Astrocyte (in vitro differentiated cells and primary cell): ENCODE data around the gene PPP1R14B. TPM values are rescaled to one million over a fixed set of nuclear protein-coding genes. Genes with fewer than 3 reads are reported as not detected.

Source experiments
- DNase-seq: peaks from one replicate; pipeline ENCODE4 v3.0.0-alpha.2; 2010; ENCODE audit warnings: low read depth
- FAIRE-seq: peaks from 2 replicates; lab custom pipeline; 2011; peaks lifted over from hg19 to GRCh38; lab: Jason Lieb, UNC
- H2AFZ ChIP-seq: 2 replicates; pipeline ENCODE4 v1.6.0; 2012; ENCODE audit warnings: low read depth, low read length, inconsistent platforms
- H3K27ac ChIP-seq: 2 replicates; pipeline ENCODE4 v1.5.1; 2011; ENCODE audit warnings: low read depth, low read length, inconsistent platforms
- H3K27me3 ChIP-seq: 2 replicates; pipeline ENCODE4 v1.6.0; 2011; ENCODE audit warnings: low read length, inconsistent platforms; ENCODE audit not compliant: insufficient read depth
- H3K36me3 ChIP-seq: 2 replicates; pipeline ENCODE4 v1.5.1; 2011; ENCODE audit warnings: low read length, inconsistent platforms; ENCODE audit not compliant: insufficient read depth
- H3K4me1 ChIP-seq: 2 replicates; pipeline ENCODE4 v1.5.1; 2011; ENCODE audit warnings: low read length, inconsistent platforms; ENCODE audit not compliant: insufficient read depth
- H3K4me2 ChIP-seq: 2 replicates; pipeline ENCODE4 v1.6.0; 2012; ENCODE audit warnings: low read length, inconsistent platforms
- H3K4me3 ChIP-seq: 2 replicates; pipeline ENCODE4 v1.5.1; 2011; ENCODE audit warnings: low read depth, mild to moderate bottlenecking, low read length, inconsistent platforms; ENCODE audit not compliant: insufficient read depth
- H3K79me2 ChIP-seq: 2 replicates; pipeline ENCODE4 v1.6.0; 2012; ENCODE audit warnings: mild to moderate bottlenecking, low read length, inconsistent platforms; ENCODE audit not compliant: insufficient read depth
- H3K9ac ChIP-seq: 2 replicates; pipeline ENCODE4 v1.6.0; 2012; ENCODE audit warnings: mild to moderate bottlenecking, low read length, inconsistent platforms
- H3K9me3 ChIP-seq: 2 replicates; pipeline ENCODE4 v1.5.1; 2012; ENCODE audit warnings: low read depth, mild to moderate bottlenecking, low read length, inconsistent platforms; ENCODE audit not compliant: insufficient read depth
- H4K20me1 ChIP-seq: 2 replicates; pipeline ENCODE4 v1.6.0; 2012; ENCODE audit warnings: low read length, inconsistent platforms; ENCODE audit not compliant: insufficient read depth
- H3K27ac Mint-ChIP-seq: one replicate; pipeline ENCODE4 v1.8.0; 2021; ENCODE audit warnings: mild to moderate bottlenecking, mixed read lengths; ENCODE audit not compliant: unreplicated experiment
- H3K27me3 Mint-ChIP-seq: one replicate; pipeline ENCODE4 v1.8.0; 2021; ENCODE audit warnings: low read depth, mixed read lengths; ENCODE audit not compliant: unreplicated experiment
- H3K36me3 Mint-ChIP-seq: one replicate; pipeline ENCODE4 v1.8.0; 2021; ENCODE audit warnings: low read depth, mixed read lengths; ENCODE audit not compliant: unreplicated experiment
- H3K4me1 Mint-ChIP-seq: one replicate; pipeline ENCODE4 v1.8.0; 2021; ENCODE audit warnings: low read depth, mixed read lengths; ENCODE audit not compliant: unreplicated experiment
- H3K4me3 Mint-ChIP-seq: one replicate; pipeline ENCODE4 v1.8.0; 2021; ENCODE audit warnings: mild to moderate bottlenecking, moderate library complexity, mixed read lengths; ENCODE audit not compliant: unreplicated experiment
- H3K9me3 Mint-ChIP-seq: one replicate; pipeline ENCODE4 v1.8.0; 2021; ENCODE audit warnings: mild to moderate bottlenecking, mixed read lengths; ENCODE audit not compliant: unreplicated experiment
- EZH2 ChIP-seq: IDR thresholded peaks from 2 replicates; pipeline ENCODE4 v1.6.1; 2012; ENCODE audit warnings: mild to moderate bottlenecking, low read length, inconsistent platforms; ENCODE audit not compliant: insufficient read depth
- total RNA-seq: library from RNA; stranded (reverse); gene quantifications from 2 replicates; pipeline ENCODE4 v1.2.1, GENCODE V29; 2021
- TF ChIP-seq, protein P1 (sequence below): IDR thresholded peaks from 2 replicates; pipeline ENCODE4 v1.5.1; 2011; ENCODE audit warnings: low read depth, mild to moderate bottlenecking, inconsistent platforms, low read length, moderate library complexity; ENCODE audit not compliant: insufficient read depth

PPP1R14B gene
- total RNA-seq, 1 donor from 2014 or later = 370 TPM

DNA sequence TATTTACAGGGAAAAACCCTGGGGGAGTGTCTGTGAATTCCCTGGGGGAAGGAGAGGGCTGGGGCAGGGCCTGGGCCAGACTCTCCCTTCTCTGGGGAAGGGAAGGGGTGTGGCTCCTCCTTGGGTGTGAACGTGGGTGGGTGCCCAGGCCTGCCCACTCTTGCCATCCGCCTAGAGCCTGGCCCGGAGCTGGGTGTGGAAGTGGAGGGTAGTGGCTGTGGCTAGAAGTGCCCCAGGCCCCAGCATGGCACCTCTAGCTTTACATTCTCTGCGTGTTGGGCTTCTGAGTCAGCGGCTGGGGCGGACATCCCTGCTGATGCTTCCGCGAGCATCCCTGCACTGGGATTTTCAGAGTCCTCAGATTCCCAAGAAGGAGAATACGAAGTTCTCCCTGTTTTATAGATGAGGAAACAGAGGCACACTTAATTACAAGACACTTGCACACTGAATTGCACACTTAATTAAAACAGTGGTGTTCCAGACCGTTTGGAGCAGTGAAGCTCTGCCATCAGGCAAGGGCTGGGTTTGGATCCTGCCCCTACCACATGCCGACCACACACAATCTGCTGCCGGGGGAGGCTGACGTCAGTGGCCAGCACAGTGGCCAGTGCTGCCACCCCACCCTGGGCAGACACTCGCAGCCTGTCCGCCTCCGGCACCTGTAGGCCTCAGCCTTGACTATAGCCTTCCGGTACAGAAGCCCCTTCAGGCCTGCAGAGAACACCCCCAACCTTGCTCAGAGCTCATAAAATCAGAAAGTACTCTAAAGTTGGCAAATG lies 30.1 kb upstream of the PPP1R14B start:
- no peak overlapping the region for H3K4me3 Mint-ChIP-seq
- H3K27me3 Mint-ChIP-seq = no peaks in the 10 kb centered on the region
- H3K9ac ChIP-seq = peak overlapping the region; percentile 14
- peak; percentile 30 for DNase-seq
- no peaks in the 10 kb centered on the region for H3K27me3 ChIP-seq
- peak overlapping the region; percentile 53 for H3K27ac Mint-ChIP-seq
- no peak overlapping the region for H3K4me3 ChIP-seq
- TF ChIP-seq EZH2 = no peak
- TF ChIP-seq, protein P1, sequence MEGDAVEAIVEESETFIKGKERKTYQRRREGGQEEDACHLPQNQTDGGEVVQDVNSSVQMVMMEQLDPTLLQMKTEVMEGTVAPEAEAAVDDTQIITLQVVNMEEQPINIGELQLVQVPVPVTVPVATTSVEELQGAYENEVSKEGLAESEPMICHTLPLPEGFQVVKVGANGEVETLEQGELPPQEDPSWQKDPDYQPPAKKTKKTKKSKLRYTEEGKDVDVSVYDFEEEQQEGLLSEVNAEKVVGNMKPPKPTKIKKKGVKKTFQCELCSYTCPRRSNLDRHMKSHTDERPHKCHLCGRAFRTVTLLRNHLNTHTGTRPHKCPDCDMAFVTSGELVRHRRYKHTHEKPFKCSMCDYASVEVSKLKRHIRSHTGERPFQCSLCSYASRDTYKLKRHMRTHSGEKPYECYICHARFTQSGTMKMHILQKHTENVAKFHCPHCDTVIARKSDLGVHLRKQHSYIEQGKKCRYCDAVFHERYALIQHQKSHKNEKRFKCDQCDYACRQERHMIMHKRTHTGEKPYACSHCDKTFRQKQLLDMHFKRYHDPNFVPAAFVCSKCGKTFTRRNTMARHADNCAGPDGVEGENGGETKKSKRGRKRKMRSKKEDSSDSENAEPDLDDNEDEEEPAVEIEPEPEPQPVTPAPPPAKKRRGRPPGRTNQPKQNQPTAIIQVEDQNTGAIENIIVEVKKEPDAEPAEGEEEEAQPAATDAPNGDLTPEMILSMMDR = no peak
- H3K79me2 ChIP-seq = peaks cover 4% of the 10 kb centered on the region
- no peak overlapping the region for H2AFZ ChIP-seq
- FAIRE-seq = no peak
- H3K27ac ChIP-seq = peak overlapping the region; percentile 56
- H3K4me1 Mint-ChIP-seq = peaks cover 2% of the 10 kb centered on the region
- peaks cover 11% of the 10 kb centered on the region for H3K36me3 Mint-ChIP-seq
- no peaks in the 10 kb centered on the region for H3K9me3 Mint-ChIP-seq
- peaks cover 8% of the 10 kb centered on the region for H3K4me1 ChIP-seq
- no peaks in the 10 kb centered on the region for H4K20me1 ChIP-seq
- H3K4me2 ChIP-seq = peak overlapping the region; percentile 36
- no peaks in the 10 kb centered on the region for H3K9me3 ChIP-seq
- no peaks in the 10 kb centered on the region for H3K36me3 ChIP-seq

DNA sequence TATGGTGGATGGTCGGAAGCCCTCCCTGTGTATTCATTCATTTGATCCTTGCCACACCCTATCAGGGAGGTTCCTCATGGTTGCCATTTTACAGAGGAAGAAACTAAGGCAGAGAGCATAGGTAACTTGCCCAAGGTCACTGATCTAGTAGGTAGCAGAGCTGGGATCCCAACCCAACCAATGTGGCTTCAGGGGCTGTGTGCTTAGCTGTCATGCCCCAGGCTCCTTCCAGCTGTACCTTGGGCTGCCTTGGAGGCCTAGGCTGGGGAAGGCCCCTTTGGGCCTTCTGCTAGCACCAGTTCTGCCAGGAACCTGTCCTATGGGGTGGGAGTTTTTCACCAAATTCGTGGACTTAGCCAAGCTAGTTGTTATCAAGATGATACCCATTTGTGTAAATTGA lies 29.1 kb upstream of the PPP1R14B start:
- Histone ChIP-seq H4K20me1 (no peaks in the 10 kb centered on the region), H3K4me1 (peaks cover 12% of the 10 kb centered on the region), H3K27ac (no peak overlapping the region), H3K4me2 (no peak overlapping the region), H3K27me3 (no peaks in the 10 kb centered on the region), H2AFZ (no peak overlapping the region), H3K9ac (no peak overlapping the region), H3K79me2 (peaks cover 7% of the 10 kb centered on the region), H3K36me3 (no peaks in the 10 kb centered on the region), H3K9me3 (no peaks in the 10 kb centered on the region), H3K4me3 (no peak overlapping the region)
- Mint-ChIP-seq H3K27me3 (no peaks in the 10 kb centered on the region), H3K27ac (no peak overlapping the region), H3K9me3 (no peaks in the 10 kb centered on the region), H3K4me1 (peaks cover 4% of the 10 kb centered on the region), H3K36me3 (peaks cover 7% of the 10 kb centered on the region), H3K4me3 (no peak overlapping the region)
- TF ChIP-seq, protein P1 = no peak
- no peak for TF ChIP-seq EZH2
- FAIRE-seq = no peak
- no peak for DNase-seq
